DMS153 treated with DMSO at 0.1 percent for 48 hours (cell line): ENCODE data around the gene SPATA7.
A peak's percentile ranks its signal among the peaks of the same experiment; 100 is the strongest.
"Not testable (repeated sequence)": the region's sequence is repeated elsewhere in the genome, so short reads cannot be mapped to it uniquely, and the experiment has no call there.

Experiments
- DNase-seq: peaks from one replicate; lab custom pipeline; 2025; ENCODE audit not compliant: unreplicated experiment; lab: John Stamatoyannopoulos, UW

Gene SPATA7, protein sequence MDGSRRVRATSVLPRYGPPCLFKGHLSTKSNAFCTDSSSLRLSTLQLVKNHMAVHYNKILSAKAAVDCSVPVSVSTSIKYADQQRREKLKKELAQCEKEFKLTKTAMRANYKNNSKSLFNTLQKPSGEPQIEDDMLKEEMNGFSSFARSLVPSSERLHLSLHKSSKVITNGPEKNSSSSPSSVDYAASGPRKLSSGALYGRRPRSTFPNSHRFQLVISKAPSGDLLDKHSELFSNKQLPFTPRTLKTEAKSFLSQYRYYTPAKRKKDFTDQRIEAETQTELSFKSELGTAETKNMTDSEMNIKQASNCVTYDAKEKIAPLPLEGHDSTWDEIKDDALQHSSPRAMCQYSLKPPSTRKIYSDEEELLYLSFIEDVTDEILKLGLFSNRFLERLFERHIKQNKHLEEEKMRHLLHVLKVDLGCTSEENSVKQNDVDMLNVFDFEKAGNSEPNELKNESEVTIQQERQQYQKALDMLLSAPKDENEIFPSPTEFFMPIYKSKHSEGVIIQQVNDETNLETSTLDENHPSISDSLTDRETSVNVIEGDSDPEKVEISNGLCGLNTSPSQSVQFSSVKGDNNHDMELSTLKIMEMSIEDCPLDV

DNA sequence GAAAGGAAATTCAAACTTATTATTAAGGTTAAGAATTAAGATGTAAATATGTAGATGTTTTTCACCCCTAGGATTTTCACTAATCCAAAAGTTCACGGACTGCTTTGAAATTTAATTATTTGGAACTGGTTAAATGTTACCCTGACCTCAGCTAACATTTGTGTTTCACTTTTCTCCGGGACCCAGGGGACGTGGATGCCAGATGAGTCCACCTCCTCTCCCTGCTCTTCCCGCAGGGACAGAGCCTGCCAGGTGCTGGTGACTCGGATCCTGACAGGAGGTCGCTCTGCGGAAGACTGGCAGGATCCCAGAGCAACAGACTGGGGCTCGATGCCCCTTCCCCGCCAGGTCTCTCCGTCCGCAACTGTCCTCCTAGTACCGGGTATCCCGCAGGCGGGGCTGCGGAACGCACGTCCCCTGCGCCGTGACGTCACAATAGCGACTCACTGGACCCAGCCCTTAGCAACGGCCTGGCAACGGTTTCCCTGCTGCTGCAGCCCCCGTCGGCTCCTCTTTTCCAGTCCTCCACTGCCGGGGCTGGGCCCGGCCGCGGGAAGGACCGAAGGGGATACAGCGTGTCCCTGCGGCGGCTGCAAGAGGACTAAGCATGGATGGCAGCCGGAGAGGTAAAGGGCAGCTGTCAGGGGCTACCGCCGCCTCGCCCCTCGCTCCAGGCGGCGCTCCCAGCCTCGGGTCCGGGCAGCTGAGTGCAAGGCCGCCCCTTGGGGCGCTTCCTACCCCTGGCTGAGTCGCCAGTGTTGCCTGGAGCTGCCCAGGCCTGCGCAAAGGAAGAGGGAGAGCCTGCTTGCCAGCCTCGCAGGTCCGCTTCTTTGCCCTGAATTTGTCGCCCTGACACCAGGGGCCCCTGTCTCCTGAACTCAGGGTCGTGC is at the start of gene SPATA7:
TSS of gene SPATA7 (plus strand) at position 446 of the 890 bp plus-strand sequence. CDS start at position 608, 162 bp downstream.
- DNase-seq = peak; percentile 52

DNA sequence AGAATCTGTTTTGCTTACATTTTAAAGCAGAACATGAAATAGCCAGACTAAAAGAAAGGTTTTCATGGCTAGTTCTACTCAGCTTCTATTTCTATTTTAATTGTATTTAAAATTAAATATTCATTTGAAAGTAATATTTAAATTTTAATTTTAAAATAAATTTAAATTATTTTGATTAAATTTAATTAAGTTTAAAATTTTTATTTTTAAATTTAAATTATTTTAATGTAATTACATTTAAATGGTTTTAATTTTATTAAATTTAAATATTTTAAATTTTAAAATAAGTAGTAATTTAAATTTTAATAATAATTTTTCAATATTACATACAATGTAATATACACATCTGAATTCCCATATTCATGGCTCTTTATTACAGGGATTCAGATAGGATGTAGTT is 45.1 kb upstream of the SPATA7 start:
- no peak for DNase-seq

DNA sequence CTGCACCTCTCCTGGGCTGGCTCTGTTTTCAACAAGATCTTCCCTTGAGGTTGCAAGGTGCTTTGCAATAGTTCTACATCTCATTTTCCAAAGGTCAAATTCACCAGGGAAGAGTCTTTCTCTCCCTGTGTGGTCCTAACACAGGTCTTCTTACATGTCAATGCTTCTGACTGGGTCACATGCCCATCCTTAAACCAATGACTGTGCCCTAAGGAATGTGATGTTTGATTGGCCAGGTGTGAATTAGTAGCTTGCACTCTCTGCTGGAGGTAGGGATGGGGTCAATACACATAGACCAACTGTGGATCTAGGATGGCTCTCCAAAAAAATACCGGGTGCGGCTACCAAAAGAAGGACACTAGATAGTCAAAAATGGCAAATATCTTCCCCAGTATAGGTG is 42.5 kb upstream of the SPATA7 start:
- DNase-seq = no peak

DNA sequence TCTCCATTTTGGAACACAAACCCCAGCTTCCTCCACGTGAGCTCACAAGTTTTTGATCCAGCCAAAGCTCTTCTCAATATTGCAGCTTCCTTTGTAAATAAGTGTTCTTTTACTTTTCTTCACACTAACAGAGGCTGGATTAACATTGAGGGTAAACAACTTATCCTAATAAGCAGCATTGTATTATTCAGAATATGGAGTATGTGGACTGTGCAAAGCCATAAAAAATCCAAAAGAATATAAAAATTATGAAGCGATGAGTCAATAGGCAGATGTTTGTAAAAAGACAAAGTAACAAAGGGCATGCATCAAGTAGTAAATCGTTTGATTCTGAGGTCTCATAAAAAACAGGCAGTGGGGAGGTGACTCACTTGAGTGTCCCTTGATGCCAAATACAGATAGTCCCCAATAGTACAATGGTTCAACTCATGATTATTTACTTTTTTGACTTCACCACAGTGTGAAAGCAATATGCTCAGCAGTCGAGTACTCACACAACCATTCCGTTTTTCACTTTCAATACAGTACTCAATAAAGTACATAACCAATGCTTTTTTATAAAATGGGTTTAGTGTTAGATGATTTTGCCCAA is 39.3 kb upstream of the SPATA7 start:
- no peak for DNase-seq

DNA sequence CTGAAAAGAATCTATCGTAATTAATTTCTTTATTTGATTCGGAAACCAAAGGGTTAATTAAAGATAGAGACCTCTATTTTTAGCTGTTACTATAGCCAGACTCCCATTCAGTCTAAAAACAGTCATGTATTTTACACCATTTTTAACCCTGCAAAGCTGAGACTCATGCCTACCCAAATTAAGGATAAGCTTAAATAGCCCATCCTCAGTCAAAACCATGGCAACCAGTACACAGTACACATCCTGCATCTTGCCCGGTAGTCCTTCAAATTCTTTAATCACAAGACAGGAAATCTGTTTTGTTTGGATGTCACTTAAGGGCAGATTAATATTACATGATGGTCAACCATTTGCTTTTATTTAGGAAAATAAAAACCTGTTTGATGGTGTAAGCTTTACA is 36.9 kb upstream of the SPATA7 start:
- no peak for DNase-seq

DNA sequence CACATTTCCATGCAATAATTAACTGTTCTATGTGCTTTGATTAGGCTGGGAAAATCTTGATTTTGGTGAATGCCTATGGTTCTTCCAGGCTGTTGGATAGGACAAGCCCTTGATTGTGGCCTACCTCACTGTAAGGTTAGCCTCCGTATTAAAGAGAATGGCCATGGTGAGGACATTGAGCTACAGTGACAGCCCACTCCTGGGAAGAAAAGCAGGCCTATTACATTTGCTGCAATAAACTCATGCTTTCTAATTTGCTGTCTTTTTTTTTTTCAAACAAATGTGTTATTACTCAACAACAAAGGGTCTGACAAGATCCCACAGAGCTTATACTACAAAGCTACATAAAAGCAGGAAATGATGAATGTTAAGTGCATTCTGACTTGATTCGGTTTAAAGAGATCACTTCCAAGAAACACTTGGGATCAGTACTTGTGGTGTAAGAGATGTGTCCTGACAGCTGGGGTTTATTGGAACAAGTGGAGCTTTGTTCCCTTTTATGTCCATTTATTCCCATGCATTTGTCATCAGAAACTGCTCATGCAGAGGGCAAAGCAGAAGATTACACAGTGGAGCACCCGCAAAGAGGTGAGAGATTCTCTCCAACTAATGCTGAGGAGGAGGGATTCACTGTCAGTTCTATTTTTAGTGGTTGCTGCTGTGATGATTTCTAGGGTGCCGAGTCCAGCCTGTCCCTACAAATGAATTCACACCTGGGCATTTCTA is 33.3 kb upstream of the SPATA7 start:
- peak; percentile 90 for DNase-seq

DNA sequence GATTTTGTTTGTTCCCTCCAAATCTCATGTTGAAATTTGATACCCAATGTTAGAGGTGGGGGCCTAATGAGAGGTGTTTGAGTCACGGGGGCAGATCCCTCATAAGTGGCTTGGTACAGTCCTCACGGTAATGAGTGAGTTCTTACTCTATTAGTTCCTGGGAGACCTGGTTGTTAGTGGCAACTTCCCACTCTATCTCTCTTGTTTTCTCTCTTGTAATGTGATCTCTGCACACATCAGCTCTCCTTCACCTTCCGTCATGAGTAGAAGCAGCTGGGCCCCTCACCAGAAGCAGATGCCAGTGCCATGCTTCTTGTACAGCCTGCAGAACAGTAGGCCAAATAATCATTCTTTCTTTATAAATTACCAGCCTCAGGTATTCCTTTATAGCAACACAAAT is 32.8 kb upstream of the SPATA7 start:
- DNase-seq = peak; percentile 94

DNA sequence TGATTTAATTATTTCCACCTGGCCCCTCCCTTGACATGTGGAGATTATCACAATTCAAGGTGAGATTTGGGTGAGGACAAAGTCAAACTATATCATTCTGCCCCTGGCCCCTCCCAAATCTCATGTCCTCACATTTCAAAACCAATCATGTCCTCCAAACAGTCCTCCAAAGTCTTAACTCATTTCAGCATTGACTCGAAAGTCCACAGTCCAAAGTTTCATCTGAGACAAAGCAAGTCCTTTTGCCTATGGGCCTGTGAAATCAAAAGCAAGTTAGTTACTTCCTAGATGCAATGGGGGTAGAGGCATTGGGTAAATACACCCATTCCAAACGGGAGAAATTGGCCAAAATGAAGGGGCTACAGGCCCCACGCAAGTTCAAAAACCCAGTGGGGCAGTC is 31.1 kb upstream of the SPATA7 start:
- DNase-seq = no peak

DNA sequence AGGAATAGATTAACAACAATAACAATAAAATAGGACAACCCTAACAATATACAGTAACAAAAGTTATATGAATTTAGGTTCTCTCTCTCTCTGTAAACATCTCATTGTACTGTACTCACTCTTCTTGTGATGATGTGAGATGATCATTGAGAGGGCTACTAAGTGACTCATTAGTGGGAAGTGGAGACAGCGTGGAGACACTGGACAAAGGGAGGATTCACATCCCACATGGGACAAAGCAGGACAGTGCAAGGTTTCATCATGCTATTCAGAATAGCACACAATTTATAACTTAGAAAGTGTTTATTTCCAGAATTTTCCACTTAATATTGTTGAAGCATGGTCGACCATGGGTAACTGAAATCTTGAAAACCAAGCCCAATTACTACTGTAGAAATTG is 26.0 kb upstream of the SPATA7 start:
- DNase-seq = no peak

DNA sequence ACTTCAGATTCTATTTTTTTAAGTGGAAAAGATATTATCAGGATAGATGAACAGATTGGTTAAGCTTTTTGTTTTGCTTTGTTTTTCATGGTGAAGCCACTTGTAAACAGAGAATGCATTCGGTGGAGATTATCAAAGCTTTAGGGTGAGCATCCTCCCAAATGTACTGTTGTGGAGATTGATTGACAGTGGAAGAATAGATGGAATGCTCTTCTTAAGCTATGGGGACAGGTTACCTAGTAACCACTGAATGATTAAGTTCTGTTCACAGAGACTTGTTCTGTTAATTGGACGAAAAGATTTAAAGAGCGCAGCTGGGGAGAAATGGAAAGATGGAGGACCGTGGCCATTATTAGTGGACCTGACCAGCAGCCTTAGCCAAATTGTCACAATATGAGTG is 21.8 kb upstream of the SPATA7 start:
- no peak for DNase-seq

DNA sequence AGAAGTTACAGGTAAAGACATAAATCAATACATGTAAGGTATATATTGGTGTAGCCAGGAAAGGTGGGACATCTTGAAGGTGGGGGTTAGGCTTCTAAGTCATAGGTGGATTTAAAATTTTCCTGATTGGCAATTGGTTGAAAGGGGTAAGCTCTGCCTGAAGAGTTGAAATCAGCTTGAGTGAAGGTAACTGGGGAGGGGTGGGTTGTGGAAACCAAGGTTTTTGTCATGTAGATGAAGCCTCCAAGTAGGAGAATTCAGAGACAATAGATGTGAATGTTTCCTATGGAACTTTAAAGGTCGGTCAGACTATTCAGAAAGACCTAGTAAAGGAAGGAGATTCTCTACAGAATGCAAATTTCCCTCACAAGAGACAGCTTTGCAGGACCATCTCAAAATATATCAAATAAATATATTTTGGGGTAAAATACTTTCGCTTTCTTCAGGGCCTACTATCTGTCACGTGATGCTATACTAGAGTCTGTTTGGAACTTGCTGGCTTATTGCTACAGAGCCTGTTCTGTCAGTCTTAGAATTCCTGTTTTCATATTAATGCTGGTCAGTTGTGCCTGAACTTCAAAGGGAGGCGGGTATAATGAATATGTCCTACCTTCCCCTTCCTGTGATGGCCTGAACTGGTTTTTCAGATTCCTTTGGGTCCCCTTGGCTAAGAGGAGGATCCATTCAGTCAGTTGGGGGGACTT is 20.6 kb upstream of the SPATA7 start:
- no peak for DNase-seq

DNA sequence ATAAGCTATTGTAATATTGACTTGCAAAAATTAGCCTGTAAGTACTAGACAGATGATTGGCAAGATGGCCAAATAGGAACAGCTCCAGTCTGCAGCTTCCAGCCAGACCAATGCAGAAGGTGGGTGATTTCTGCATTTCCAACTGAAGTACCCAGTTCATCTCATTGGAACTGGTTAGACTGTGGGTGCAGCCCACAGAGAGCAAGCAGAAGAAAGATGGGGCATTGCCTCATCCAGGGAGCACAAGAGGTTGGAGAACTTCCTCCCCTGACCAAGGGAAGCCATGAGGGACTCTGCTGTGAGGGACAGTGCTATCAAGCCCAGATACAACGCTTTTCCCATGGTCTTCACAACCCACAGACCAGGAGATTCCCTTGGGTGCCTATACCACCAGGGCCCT is 16.0 kb upstream of the SPATA7 start:
- no peak for DNase-seq

DNA sequence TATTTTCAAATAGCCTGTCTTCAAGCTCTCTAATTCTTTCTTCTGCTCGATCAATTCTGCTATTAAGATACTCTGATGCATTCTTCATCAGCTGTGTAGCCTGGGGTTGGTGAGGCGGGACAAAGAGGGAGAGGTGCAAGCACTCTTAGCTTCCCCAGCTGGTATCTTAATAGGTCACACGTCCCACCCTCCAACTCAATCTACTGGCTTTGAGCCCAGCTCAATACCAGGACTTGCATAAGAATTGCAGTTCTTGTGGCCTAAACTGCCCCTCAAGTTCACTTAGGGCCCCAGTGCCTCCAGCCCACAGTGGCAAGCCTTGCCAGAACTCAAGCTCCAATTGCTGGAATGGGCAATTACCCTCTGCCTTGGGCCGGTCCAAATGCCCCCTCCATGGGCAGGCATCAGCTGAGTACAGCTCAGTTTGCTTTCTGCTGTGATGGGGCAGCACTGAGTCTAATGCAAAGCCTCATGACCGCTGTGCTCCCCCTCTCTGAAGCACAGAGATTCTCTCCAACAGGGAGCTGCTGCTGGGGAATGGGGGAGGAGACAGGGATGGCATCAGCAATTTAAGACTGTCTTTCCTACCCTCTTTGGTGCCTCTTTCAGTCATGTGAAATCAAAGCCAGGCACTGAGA is 5.6 kb upstream of the SPATA7 start:
- DNase-seq = no peak

DNA sequence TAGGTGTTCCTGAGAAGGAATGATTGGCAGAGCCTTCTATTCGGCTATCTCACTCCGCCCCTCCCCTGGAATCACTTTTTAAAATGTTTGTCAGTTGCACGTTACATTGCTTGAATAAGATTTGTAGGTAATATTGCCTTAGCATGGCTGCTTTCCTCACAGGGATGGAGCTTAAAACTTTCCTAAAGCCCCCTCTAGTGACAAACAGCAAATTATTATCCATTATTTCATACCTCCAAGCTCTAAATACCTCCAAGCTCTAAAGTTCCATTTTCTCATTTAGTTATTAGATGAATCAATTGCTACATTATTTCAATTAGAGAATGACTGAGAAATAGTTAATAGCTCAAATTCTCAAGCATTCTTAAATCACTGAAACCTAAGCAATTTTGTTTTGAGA is 5.1 kb upstream of the SPATA7 start:
- DNase-seq = peak; percentile 45

DNA sequence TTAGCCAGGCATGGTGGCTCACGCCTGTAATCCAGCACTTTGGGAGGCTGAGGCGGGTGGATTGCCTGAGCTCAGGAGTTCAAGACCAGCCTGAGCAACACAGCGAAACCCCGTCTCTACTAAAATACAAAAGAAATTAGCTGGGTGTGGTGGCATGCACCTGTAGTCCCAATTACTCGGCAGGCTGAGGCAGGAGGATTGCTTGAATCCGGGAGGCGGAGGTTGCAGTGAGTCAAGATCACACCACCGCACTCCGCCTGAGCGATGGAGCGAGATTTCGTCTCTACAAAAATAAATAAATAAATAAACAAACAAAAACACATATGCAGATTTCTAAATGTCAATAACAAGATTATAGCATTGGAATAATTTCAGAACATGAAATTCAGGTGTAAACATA is 3.8 kb upstream of the SPATA7 start:
- DNase-seq = not testable (repeated sequence)

DNA sequence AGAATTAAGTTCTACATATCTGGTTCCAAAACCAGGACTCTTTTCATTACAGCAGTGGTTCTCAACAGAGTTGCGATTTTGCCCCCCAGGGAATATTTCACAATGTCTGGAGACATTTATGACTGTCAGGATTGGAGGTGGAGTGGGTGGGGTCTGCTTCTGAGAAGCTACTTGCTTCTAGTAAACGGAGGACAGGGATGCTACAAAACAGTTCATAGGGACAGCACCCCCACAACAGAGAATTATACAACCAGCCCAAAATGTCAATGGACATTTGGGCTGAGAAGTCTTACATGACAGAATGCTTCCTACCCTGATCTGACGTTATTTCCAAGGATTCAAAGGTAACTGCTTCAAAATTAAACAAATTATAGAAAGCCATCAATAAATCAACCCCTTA is 739 bp upstream of the SPATA7 start:
- DNase-seq = no peak

DNA sequence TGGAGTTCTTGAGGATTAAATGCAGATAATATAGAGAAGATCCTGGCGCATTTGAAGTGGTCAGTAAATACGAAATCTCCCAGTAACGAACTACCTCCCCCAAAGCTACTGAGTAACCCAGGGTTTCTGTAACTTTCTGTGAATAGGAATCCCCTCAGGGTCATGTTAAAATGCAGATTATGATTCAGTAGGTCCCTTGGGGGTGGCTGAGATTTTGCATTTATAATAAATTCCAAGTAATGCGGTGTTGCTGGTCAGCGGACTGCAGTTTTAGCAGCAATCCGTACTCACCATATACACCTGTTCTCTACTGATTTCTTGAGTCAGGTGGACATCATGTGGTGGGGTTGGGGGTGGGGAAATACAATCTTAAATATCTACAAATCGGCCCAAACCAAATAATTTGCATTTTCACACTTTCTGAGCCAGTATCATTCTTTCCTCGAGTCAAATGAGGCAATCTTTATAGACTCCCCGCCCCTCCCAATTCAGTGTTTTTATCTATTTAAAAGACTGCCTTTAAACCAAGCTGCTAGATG is 868 bp downstream of the SPATA7 start:
- no peak for DNase-seq

DNA sequence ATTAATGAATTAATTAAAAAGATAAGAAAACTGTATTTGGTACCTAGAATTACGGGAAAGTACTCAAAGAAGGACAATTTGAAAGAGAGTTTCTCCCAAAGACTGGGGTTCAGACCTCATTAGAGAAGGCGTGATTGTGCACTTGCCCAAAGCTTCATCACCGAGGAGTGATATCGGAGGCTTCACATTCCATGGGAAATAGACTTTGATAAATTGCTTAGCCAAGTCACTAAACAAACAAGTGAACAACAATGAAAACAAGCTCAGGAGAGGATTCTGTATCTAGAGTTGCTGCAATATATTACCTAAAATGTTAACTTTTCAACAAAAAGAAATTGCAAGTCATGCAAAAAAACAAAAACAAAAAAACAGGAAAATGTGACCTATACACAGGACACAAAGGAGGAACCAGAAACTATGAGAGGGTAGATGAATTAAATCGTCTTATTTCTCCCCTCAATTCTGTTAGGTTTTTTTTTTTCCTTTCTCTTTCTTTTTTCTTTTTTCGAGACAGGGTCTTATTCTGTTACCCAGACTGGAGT is 3.4 kb downstream of the SPATA7 start:
- no peak for DNase-seq

DNA sequence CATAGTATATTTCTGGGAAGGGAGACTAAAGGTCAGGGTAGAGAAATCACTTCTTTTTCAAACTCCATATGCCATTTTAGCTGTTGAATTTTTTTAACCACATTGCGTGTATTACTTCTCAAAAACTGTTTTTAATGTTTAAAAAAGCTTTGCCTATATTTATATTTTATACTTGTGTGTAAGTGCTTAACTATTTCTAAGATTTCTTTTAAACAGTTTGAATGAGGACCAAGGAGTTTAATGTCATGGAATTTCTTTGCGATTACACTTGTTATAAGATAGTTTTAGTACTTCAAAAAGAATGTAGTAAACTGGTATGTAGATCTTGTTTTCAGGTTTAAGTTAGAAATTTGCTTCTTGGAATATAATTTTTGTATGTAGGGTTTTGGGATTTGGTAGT is 7.2 kb downstream of the SPATA7 start:
- DNase-seq = no peak
